HG03159 (cell line): ENCODE data around the gene HTT.

Experiments
- ATAC-seq: cut with Tn5 transposase; IDR thresholded peaks from one replicate; pipeline ENCODE4 v1.9.1; 2021; ENCODE audit warnings: mild to moderate bottlenecking, moderate library complexity; ENCODE audit not compliant: unreplicated experiment

HTT gene

DNA sequence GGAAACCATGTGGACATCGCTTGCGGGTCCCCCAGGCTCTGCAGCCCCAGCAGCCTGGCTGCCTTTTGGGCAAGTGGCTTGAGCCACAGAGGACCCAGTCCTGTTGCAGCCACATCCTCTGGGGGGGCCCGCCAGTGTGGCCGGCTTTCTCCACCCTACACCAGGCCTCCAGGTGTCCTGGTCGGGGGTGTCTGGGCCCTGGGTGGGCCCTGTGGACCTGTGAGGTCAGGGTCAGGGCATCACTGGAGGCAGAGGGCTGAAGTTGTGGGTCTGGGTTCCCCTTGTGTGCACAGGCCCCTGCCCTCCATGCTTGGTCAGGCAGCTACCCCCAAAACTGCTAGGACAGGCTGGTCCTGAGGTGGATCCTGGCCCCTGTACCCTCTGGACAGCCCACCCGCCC lies 171.2 kb downstream of the HTT start:
- ATAC-seq, result no peak

DNA sequence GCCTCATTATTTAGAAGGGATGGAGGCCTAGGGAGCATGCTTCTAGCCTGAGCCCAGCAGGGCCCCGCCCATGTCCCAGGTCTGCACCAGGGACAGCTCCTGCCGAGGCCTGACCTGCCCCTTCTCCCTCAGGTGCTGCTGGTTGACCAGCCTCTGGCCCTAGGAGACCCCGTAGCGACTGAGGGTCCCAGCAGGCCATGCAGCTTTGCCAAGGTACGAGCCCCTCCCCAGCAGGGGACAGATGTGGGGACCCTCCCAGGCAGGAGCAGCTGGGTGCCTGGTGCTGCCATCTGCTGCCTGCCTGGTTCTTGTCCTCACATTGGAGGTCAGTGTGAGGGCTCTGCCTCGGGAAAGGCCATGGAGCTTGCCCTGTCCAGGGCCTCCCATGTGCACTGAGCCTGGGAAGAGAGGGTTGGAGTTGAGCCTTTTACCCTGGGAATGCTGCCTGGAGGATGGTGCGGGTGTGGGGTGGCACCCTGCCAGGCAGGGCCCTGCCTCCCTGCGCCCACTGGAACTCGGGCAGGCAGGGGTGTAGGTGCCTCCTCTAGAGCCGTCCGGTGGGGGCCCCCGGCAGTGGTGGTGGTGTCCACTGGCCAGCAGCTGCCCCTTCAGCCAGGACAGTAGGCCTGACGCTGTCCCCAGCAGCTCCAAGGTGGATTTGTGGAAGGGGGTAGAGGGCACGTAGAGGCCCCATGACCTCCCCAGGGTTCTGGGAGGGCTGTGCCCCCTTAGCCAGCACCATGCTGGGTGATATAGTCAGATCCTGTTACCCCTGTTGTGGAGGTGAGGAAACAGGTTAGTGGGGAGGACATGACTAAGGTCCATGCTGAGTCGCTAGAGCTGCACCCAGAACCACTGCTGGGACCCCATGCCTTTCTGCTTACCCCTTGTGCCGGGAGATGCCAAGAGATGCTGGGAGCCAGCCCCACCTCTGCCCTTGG lies 172.2 kb downstream of the HTT start:
- ATAC-seq, result no peak

DNA sequence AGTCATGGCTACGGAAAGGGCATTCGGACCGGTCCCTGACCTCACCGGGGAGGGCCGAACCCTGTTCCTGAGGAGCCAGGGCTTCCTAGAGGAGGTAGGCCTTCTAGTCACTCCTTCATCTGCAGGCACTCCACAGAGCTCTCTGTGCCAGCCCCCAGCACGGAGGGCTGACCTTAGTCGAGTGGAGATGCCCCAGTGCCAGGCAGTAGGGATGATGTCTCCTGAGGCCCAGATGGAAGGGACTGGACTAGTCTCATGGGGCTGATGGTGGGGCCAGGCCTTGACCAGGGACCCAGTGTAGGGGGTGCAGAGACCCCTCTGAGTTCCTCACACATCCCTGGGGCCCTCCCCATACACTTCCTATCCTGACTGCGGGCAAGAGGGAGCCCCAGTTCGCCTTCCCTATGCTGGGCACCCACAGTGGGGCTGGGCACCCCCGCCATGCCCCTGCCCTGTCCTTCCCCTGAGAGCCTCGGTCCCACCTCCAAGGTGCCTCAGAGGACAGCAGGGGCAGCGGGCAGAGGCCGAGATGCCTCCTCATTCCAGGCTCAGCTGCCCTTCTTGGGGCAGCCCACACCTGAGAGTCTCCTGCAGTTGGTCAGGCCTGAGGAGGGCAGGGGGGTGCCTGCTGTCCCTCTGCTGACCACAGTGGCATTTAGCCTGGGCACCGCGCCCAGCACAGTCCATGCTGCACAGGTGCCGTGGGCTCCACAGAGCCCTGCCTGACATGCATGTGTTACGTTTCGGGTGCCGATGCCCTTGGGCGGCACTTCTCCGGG lies 173.1 kb downstream of the HTT start:
- ATAC-seq, result no peak

DNA sequence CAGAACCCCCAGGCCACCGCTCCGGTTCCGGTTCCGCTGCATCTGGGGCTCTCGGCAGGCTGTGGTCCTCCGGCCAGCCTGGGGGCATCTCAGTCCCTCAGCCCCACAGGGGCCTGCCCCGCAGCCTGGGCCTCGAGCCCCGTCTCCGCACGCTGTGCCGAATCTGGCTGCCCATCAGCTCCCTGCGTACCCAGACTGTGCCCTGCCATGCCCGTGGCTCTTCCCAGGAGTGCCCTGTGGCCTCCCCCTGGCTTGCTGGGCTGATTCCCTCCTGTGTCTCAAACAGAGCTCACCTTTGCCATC lies 173.6 kb downstream of the HTT start:
- ATAC-seq, result no peak

DNA sequence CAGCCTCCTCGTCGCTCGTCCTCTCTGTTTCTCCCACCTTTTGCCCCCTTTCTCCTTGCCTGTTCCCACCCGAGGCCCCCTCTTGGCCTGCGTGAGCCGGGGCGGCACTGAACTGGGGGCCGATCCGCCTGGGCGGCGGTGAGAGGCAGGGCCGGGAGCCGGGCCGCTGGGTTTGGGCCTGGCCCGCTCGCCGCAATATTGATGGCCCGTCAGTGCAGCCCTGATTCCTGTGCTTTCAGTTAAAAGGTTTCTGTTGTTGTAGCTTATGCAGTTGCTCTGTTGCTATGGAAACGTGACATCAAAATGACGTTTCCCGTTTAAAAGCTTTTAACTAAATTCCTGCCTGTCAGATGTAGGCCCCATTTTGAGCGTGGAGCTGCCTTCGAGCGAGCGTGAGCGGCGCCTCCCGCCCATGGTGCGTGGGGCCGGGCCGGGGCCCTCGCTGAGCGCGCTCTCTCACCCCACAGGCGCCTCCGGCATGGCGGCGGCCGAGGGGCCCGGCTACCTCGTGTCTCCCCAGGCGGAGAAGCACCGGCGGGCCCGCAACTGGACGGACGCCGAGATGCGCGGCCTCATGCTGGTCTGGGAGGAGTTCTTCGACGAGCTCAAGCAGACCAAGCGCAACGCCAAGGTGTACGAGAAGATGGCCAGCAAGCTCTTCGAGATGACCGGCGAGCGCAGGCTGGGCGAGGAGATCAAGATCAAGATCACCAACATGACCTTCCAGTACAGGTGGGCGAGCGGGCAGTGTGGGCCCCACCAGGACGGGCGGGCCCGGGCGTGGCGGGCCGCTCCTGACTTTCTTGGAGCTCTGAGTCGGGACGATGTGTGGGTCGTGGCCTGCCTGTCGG lies 174.6 kb downstream of the HTT start, which contains the start of gene MSANTD1:
MSANTD1 (plus strand) TSS at position 349 of the 851 bp plus-strand sequence; CDS start at position 413, 64 bp downstream.
- no peak for ATAC-seq

DNA sequence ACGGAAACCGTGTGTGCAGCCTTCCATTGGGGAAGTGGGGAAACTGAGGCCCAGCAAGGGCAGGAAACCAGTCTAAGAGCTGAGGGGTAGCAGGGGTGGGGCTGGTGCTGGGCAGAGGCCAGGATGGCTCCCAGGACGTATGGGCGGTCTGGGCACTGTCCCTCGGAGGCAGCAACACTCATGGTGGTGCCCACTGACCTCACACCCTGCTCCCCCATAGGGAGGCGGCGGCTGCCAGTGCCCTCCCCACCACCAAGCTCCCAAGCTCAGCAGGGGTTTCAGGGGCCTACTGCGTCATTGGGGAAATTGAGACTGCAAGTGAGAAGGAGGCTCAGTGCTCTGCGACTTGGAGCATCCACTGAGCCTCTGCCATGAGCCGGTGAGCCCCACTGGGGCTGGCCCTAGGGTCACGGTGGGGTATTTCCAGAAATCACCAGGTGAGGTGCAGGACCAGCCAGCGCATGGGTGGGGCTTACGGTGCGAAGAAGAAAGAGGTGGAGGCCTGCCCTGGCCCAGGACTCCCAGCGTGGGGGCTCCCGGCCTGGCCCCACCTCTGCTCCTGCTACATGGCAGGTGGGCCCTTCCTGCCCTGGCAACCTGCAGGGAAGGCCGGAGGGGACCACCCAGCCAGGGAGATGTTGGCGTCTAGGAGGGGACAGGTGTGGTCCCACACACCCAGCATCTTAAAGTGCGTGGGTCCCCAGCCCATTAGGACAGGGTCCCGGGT lies 175.4 kb downstream of the HTT start:
- ATAC-seq, result no peak

DNA sequence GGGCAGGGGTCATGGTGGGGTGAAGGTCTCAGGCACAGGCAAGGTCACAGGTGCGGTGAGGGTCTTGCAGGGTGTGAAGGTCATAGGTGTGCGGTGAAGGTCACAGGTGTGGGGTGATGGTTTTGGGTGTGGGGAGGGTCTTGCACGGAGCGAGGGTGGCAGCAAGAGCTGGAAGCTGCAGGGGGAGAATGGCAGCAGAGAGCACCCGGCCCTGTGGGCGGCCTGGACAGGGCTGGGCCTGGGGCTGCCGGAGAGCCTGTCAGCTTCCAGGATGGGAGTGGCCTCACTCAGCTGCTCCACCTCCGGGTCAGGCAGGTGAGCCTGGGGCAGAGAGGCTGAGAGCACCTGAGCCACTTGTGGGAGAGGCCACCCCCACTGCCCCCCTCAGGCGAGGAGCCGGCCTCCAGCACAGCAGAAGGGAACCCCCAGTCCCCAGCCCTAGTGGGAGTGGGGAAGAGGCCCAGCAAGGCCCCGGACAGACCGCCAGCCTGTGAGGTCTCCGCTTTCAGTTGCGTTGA lies 176.0 kb downstream of the HTT start:
- ATAC-seq, result no peak

DNA sequence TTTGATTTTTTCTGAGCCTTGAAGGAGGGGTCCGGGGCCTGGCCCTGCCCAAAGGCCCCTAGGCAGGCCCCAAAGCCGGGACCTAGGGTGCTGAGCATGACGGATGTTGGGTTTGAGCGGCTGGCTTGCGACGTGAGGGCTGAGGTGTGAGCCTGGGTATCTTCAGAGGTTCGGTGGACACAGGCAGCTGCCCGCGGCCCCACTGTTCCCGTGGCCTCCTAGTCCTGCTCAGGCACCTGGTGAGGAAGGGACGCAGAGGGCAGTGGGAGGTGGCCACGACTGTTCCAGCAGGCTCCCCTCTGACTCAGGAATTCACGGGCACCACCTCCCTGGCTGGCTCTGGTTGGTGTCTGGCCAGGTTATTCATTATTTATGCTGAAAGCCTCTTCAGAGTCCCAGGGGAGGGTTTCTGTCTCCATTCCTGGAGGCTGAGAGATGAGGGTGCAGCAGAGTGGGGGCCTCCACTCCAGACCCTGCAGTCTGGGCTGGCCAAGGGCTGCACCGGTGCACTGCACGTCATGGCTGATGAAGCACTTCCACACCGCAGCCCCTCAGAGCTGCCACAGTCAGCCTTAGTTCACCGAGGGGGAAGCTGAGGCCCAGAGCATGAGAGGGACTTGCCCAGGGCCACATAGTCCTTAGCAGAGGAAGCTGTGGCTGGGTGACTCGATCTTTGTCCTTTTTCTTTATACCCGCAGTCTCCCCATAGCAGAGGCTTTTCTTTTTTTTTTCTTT lies 176.6 kb downstream of the HTT start:
- no peak for ATAC-seq

DNA sequence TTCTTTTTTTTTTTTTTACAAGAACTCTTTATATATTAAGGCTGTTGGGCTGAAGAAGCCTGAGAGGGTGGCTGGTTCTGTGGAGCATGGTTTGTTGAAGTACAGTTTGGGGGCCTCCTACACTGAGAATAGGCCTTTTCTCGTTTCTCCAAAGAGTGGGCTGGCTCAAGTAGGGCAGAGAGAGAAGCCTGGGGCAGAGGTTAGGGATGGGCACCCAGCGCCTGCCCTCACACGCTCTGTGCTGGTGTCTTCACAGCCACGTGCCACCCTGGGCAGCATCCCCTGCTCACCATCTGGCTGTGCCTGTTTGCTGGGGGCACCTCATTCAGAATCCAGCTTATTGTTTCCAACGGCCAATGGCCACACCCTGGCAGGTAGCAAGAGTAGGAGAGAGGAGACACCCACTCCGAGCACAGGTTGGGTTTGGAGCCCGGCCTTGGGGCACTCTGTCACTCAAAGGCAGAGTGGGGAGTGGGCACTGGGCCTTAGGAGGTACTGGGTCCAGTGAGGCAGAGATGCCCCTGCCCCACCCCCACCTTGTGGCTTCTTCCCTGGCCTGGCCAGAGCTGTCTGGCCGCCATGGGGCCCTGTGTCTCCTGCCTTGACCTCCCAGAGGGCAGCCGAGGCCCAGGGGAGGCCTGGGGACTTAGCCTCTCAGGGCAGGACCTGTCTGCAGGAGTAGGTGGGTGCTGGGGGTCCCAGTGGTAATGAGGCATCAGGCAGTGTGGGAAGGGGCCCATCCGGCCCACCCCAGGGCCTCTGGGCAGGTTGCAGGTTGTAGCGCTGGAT lies 177.4 kb downstream of the HTT start:
- ATAC-seq, result no peak

DNA sequence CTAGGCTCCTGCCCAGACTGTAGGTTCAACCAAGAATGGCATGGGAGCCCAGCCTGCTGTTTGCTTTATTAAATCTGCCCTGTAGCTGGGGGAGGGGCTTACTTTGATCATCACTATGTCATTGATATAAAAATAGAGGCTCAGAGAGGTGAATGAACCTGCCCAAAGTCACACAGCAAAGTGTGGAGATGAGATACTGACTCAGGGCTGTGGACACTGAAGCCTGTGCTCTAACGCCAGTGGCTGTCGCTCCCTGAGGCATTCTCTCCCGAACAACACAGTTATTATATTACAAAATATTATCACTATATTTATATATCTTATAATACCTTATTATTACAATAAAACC lies 178.0 kb downstream of the HTT start:
- no peak for ATAC-seq

DNA sequence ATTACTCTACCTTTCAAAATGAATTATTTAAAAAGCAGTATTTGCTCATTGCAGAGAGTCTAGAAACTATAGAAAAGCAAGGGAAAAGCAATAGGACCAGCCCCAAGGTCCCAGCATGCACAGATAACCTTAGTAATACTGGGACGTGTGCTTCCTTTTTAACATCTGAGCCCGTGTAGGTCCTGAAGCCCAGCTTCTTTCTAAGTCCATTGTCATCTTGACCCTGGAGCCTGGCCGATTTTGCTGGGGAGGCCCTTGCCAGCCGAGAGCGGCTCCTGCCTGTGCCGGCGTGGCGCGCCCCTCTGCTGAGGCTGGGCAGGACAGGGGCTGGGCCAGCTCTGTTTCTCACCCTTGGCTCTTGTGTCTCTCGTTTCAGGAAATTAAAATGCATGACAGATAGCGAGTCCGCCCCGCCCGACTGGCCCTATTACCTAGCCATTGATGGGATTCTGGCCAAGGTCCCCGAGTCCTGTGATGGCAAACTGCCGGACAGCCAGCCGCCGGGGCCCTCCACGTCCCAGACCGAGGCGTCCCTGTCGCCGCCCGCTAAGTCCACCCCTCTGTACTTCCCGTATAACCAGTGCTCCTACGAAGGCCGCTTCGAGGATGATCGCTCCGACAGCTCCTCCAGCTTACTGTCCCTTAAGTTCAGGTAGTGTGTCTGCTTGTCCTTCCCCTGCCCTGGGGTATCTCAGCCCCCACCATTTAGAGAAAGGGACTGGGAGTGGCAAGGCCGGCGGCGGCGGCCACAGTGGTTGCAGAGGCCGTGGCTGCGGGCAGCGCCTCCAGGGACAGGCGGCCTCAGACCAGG lies 178.6 kb downstream of the HTT start:
- no peak for ATAC-seq

DNA sequence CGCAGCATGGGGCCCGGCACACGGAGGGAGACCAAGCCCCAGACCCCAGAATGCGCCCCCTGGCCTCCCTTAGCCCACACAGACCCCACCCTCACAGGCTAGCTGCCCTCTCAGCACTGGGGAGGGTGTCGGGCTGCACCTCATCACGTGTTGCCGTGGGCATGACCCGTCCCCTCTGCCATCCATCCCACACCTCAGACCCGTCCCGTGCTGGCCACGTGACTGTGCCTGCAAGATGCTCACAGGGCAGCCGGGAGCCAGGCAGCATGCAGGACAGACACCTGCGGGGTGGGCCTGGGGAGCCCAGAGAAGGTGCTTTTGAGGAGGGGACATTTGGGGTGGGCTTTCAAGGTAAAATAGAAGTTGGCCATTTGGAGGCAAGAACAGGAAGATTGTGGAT lies 179.3 kb downstream of the HTT start:
- no peak for ATAC-seq

DNA sequence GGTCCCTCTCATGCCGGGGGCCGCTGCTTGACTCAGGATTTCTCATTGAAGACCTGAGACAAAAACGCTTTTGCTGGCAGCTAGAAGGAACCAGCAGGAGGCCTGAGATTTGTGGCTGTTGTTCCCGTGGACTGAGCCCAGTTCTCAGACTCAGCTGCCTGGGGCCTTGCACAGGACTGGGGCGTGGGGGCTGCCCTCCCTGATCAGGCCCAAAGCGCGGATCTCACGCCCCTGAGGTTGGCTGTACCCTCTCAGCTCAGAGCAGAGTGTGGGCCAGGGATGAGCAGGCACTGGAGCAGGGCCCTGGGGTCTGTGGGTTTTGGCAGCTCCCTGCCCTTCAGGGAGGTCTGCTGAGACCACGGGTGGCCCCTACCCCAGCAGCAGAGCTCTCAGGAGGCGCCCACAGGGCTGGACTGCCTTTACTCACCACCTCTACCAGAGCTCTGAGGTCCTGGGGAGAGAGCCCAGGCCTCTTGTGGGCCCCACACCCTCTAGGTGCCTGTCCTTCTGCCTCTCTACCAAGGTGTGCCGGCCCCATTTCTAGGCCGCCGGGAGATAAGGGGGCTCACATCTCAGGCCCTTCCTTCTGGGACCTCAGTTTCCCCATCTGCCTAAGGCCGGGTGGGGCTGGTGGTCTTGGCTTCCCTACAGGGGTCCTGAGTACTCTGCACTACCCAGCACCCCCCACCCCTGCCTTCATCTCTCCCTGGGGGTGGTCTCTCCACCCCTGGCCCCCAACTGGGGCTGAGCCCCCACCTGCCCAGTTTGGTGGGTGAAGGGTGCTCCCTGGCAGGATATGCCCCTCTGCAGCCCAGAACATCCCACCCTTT lies 180.0 kb downstream of the HTT start:
- no peak for ATAC-seq

DNA sequence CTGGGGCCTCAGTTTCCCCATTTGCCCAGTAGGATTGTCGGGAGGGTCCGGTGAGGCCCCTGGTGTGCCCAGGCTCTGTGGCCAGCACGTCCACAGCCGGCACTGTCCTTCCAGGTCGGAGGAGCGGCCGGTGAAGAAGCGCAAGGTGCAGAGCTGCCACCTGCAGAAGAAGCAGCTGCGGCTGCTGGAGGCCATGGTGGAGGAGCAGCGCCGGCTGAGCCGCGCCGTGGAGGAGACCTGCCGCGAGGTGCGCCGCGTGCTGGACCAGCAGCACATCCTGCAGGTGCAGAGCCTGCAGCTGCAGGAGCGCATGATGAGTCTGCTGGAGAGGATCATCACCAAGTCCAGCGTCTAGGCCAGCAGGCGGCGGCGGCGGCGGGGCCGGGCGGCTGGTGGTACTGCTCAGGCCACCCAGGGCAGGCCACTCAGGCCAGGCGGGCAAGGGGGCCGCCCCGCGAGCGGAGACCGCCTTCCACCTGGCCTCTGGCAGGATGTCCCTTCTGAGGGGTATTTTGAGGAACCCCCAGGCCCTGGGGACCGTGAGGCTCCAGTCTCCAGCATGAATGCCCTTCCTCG lies 181.2 kb downstream of the HTT start:
- no peak for ATAC-seq

DNA sequence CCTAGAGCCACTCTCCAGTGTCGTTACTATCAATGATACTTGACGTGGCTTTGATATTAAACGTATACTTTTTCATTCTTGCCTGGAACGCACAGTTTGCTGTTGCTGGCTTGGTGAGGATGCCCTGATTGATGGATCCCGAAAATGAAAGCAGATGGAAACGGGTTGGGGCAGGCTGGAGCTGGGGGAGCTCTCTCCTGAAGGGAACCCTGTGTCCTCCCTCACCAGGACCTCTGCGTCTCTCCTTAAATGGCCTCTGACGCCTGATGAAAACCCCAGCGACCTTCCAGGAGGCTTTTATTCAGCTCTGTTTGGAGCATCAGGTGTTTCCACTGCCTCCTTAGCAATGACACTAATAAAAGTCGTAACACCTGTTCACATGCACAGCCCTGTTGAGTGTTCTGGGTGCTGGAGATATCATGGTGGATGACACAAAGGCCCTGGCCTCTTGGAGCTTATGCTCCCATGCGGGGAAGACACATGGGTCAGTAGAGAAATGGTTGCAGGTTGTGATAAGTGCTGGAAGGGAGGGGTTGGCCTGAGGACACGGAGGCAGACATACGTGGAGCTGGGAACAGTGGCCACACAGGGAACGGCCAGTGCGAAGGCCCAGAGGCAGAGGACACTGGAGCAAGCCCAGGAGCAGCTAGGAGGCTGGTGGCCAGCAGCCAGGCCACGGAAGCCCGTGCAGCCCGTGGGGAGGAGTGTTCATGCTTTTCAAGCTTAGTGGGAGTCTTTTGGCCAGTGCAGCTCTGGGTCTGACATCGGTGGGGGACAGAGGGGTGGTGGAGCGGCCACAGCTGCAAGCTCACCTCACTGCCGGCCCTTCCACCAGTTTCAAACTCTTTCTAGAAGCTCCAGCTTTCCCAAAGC lies 182.0 kb downstream of the HTT start:
- no peak for ATAC-seq

DNA sequence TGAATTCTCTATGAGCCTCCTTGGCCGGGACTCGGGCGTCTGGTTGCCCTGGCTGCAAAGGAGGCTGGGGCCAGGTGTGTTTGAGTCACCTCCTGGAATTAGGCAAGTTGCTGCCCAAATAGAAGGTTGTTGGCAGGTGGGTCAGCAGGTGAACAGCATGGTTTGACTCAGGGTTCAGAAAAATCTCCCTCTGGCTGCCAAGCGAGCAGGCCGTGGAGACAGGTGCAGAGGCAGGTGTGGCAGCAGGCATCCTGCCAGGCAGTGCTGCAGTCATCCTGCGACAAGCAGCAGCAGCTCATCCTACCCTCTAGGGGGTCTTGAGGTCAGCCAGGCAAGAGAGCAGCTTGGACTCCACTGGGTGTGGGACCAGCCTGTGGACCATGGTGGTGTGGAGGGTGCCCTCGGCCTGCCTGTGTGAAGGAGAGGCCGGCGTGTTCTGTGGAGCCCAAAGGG lies 182.6 kb downstream of the HTT start:
- ATAC-seq, result no peak
